CD4-positive, alpha-beta T cell treated with Interleukin-1 beta for 1 hour (primary cell): Measurements from ENCODE around the gene RYR3.
A peak's percentile ranks its signal among the peaks of the same experiment; 100 is the strongest.

Experiments
- DNase-seq, 2 donors: peaks; one replicate each; pipeline ENCODE4 v3.0.0-alpha.2; 2020 to 2022

Gene RYR3

GRCh38 chr15:33662014-33662413 lies 351.2 kb downstream of the RYR3 start:
- no peak for DNase-seq

- DNase-seq: no peak
These were observed 354.2 kb downstream of the RYR3 start for GRCh38 chr15:33664947-33665346.

GRCh38 chr15:33670567-33670966 lies 359.8 kb downstream of the RYR3 start:
- DNase-seq: no peak

GRCh38 chr15:33671456-33671855 lies 360.7 kb downstream of the RYR3 start:
- no peak for DNase-seq

GRCh38 chr15:33675246-33675645 lies 364.5 kb downstream of the RYR3 start:
- no peak for DNase-seq

GRCh38 chr15:33677238-33677830 lies 366.6 kb downstream of the RYR3 start:
- no peak for DNase-seq

GRCh38 chr15:33678176-33678575 lies 367.4 kb downstream of the RYR3 start:
- DNase-seq: no peak

- no peak for DNase-seq
These were observed 367.8 kb downstream of the RYR3 start for GRCh38 chr15:33678602-33679001.

GRCh38 chr15:33679061-33679460 lies 368.3 kb downstream of the RYR3 start:
- DNase-seq: no peak

- no peak for DNase-seq
These were observed 369.6 kb downstream of the RYR3 start for GRCh38 chr15:33680336-33680735.

- no peak for DNase-seq
These were observed 382.5 kb downstream of the RYR3 start for GRCh38 chr15:33693166-33693800.

GRCh38 chr15:33698126-33698525 lies 387.4 kb downstream of the RYR3 start:
- DNase-seq: no peak

GRCh38 chr15:33699145-33699544 lies 388.4 kb downstream of the RYR3 start:
- DNase-seq: no peak

- DNase-seq: no peak
These were observed 389.1 kb downstream of the RYR3 start for GRCh38 chr15:33699691-33700447.

- DNase-seq: peak; percentile 50 to 51
These were observed 390.0 kb downstream of the RYR3 start for GRCh38 chr15:33700695-33701303.

- DNase-seq: no peak
These were observed 390.5 kb downstream of the RYR3 start for GRCh38 chr15:33701304-33701696.

- no peak for DNase-seq
These were observed 395.4 kb downstream of the RYR3 start for GRCh38 chr15:33706173-33706572.

GRCh38 chr15:33710748-33711147 lies 400.0 kb downstream of the RYR3 start:
- DNase-seq: no peak

GRCh38 chr15:33716025-33716424 lies 405.3 kb downstream of the RYR3 start:
- DNase-seq: no peak

- no peak for DNase-seq
These were observed 410.2 kb downstream of the RYR3 start for GRCh38 chr15:33720952-33721351.

- DNase-seq: peak in 1 of 2 donors; percentile 15
These were observed 411.4 kb downstream of the RYR3 start for GRCh38 chr15:33722005-33722672.

- no peak for DNase-seq
These were observed 411.9 kb downstream of the RYR3 start for GRCh38 chr15:33722673-33723015.

GRCh38 chr15:33724321-33725036 lies 413.7 kb downstream of the RYR3 start:
- no peak for DNase-seq
